GM10266 (cell line): ENCODE results near the gene SORCS3.

Experiments
- DNase-seq: peaks from one replicate; pipeline ENCODE4 v3.0.0; 2012; ENCODE audit errors: extremely low spot score
- TF ChIP-seq, protein P1 (sequence below): IDR thresholded peaks from 2 replicates; pipeline ENCODE4 v1.5.1; 2012; ENCODE audit warnings: mild to moderate bottlenecking, low read depth; ENCODE audit not compliant: control insufficient read depth, insufficient read depth; ENCODE audit errors: missing control alignments

The SORCS3 gene

GRCh38 chr10:105037022-105037421 lies 395.9 kb downstream of the SORCS3 start:
- TF ChIP-seq, protein P1, sequence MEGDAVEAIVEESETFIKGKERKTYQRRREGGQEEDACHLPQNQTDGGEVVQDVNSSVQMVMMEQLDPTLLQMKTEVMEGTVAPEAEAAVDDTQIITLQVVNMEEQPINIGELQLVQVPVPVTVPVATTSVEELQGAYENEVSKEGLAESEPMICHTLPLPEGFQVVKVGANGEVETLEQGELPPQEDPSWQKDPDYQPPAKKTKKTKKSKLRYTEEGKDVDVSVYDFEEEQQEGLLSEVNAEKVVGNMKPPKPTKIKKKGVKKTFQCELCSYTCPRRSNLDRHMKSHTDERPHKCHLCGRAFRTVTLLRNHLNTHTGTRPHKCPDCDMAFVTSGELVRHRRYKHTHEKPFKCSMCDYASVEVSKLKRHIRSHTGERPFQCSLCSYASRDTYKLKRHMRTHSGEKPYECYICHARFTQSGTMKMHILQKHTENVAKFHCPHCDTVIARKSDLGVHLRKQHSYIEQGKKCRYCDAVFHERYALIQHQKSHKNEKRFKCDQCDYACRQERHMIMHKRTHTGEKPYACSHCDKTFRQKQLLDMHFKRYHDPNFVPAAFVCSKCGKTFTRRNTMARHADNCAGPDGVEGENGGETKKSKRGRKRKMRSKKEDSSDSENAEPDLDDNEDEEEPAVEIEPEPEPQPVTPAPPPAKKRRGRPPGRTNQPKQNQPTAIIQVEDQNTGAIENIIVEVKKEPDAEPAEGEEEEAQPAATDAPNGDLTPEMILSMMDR: no peak

GRCh38 chr10:105041956-105042355 lies 400.9 kb downstream of the SORCS3 start:
- no peak for DNase-seq
- TF ChIP-seq, protein P1: no peak

More at GRCh38 chr10:105037022-105037421, 395.9 kb downstream of the SORCS3 start:
- DNase-seq: no peak

DNA sequence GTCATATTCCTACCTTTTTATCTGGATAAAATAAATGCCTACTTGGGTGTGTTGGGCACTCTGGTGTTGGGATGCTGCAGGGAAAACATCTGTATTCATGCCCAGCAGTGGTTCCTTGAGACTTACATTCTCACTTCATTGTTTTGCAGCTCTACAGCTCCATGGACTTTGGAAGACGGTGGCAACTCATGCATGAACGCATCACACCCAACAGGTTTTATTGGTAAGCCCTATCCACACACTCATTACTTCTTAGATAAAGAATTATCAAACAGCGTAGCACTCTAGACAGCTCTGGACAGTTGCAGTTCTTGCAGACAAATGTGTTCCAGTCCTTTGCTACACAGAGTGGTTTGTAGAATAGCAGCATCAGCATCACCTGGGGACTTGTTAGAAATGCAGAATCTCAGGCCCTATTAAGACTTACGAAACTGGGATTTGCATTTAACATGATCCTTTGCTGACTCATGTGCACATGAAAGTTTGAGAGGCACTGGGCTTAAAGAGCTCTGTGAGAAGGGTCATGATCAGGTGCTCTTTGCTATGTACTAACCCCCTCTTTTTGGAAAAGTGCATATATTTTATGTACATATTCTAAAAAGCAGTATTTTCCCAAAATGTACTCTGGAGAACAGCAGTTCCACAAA lies 401.9 kb downstream of the SORCS3 start:
- TF ChIP-seq, protein P1: no peak

GRCh38 chr10:105044902-105045301 lies 403.8 kb downstream of the SORCS3 start:
- TF ChIP-seq, protein P1: no peak
- DNase-seq: no peak

More for the DNA sequence above, 401.9 kb downstream of the SORCS3 start:
- no peak for DNase-seq

GRCh38 chr10:105056413-105056812 lies 415.3 kb downstream of the SORCS3 start:
- DNase-seq: no peak
- TF ChIP-seq, protein P1: no peak

GRCh38 chr10:105062951-105063350 lies 421.9 kb downstream of the SORCS3 start:
- TF ChIP-seq, protein P1: no peak
- no peak for DNase-seq

DNA sequence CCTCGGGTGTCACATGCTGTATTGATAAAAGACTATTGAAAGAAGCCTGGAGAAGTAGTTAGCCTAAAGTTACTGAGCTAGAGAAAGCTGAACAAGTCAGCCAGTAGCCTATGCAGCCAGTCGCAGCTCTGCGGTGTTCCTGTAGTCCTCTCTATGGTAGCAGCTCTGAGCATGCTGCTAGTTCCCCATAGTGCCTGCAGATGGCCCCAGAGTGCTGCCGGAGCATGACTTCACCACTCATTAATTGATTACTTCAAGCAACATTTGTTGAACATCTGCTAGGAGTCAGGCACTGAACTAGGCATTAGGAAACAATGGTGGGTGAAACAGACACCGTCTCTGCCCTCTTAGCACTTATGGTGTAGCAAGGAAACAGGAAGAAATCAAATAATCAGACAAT lies 422.7 kb downstream of the SORCS3 start:
- peak; percentile 20 for DNase-seq

More for the DNA sequence above, 422.7 kb downstream of the SORCS3 start:
- TF ChIP-seq, protein P1: peak; percentile 50
